HCT116 (cell line): Measurements from ENCODE around the gene COG8. TPM values are rescaled to one million over a fixed set of nuclear protein-coding genes. Genes with fewer than 3 reads are reported as not detected.

Experiments
- ATAC-seq: fragments of 200-7000 bp; cut with Tn5 transposase; 2 replicates; pipeline ENCODE4 v1.9.1; 2020; ENCODE audit warnings: mild to moderate bottlenecking, moderate library complexity
- BruUV-seq: library from RNA; stranded (reverse); fragments of 400-500 nt; replicated peaks from 2 replicates; lab custom pipeline; 2021; lab: Mats Ljungman, UMichigan
- CTCF ChIA-PET: fragments of 300-600 bp; sonication (Branson Sonifier 250); formaldehyde crosslinking; loops from one replicate; lab custom pipeline; 2021; ENCODE audit warnings: antibody characterized with exemption; lab: Charles Lee
- POLR2A ChIA-PET: fragments of 300-600, 350-600 bp; sonication (Branson Sonifier 250); formaldehyde crosslinking; loops from one replicate; lab custom pipeline; 2021; ENCODE audit warnings: antibody characterized with exemption; lab: Charles Lee
- RAD21 ChIA-PET, 2 experiments: fragments of 300-600 bp; sonication (Branson Sonifier 250); formaldehyde crosslinking; loops; one replicate each; lab custom pipeline; 2023; ENCODE audit warnings: low total read pairs in 2 of 2; ENCODE audit not compliant: uncharacterized antibody in 2 of 2, unreplicated experiment in 2 of 2, low non-redundant PET in 1 of 2; lab: Charles Lee
- DNase-seq: peaks from one replicate; pipeline ENCODE4 v3.0.0-alpha.2; 2010; ENCODE audit warnings: low read depth, low spot score
- H2AFZ ChIP-seq: fragments of 200-600 bp; shearing (Covaris generic), sonication (generic); 2 replicates; pipeline ENCODE4 v1.6.1; 2017; ENCODE audit warnings: low read depth, mixed run types, mixed read lengths, antibody characterized with exemption, low read length; ENCODE audit not compliant: poor library complexity, severe bottlenecking
- H3K27ac ChIP-seq: 2 replicates; pipeline ENCODE4 v1.5.1; 2012; ENCODE audit warnings: low read depth, low read length
- H3K27me3 ChIP-seq: fragments of 200-600 bp; sonication (generic); 2 replicates; pipeline ENCODE4 v1.6.1; 2016; ENCODE audit warnings: mixed run types, low read length, mixed read lengths; ENCODE audit not compliant: insufficient read depth
- H3K36me3 ChIP-seq, 2 experiments: fragments of 200-500 bp in 1 of 2; fragments of 200-600 bp in 1 of 2; sonication (Bioruptor generic) in 1 of 2; sonication (generic) in 1 of 2; 2 replicates each; pipeline versions ENCODE4 v1.5.1 to v1.6.1; 2014 to 2016; ENCODE audit warnings: low read length in 2 of 2, inconsistent platforms in 1 of 2, mixed read lengths in 1 of 2, mixed run types in 1 of 2; ENCODE audit not compliant: insufficient read depth in 2 of 2, control insufficient read depth in 1 of 2
- H3K4me1 ChIP-seq, 2 experiments: fragments of 200-600 bp in 1 of 2; sonication (generic) in 1 of 2; 2 replicates each; pipeline versions ENCODE4 v1.5.1 to v1.6.1; 2012 to 2017; ENCODE audit warnings: low read length in 2 of 2, inconsistent platforms in 1 of 2, mild to moderate bottlenecking in 1 of 2, mixed read lengths in 1 of 2, mixed run types in 1 of 2, moderate library complexity in 1 of 2; ENCODE audit not compliant: insufficient read depth in 2 of 2, control insufficient read depth in 1 of 2
- H3K4me2 ChIP-seq: fragments of 200-600 bp; sonication (generic); 2 replicates; pipeline ENCODE4 v1.6.1; 2017; ENCODE audit warnings: mixed run types, low read length, mixed read lengths
- H3K4me3 ChIP-seq, 2 experiments: fragments of 200-600 bp in 1 of 2; sonication (generic) in 1 of 2; replicated peaks in 1 of 2; 2 replicates each; pipeline ENCODE4 v1.5.1; 2011 to 2016; ENCODE audit warnings: low read length in 2 of 2, control low read depth in 1 of 2, low read depth in 1 of 2, mild to moderate bottlenecking in 1 of 2, mixed read lengths in 1 of 2, mixed run types in 1 of 2
- H3K79me2 ChIP-seq: fragments of 200-600 bp; sonication (generic); 2 replicates; pipeline ENCODE4 v1.6.1; 2017; ENCODE audit warnings: mild to moderate bottlenecking, mixed run types, low read length, moderate library complexity, mixed read lengths; ENCODE audit not compliant: insufficient read depth
- H3K9ac ChIP-seq: fragments of 200-600 bp; sonication (generic); 2 replicates; pipeline ENCODE4 v1.6.1; 2016; ENCODE audit warnings: low read length, mixed read lengths
- H3K9me2 ChIP-seq: fragments of 200-600 bp; sonication (generic), shearing (Covaris generic); 2 replicates; pipeline ENCODE4 v1.6.1; 2017; ENCODE audit warnings: mixed run types, mild to moderate bottlenecking, moderate library complexity; ENCODE audit not compliant: insufficient read depth
- H3K9me3 ChIP-seq, 2 experiments: fragments of 200-500 bp in 1 of 2; fragments of 200-600 bp in 1 of 2; sonication (Bioruptor generic) in 1 of 2; sonication (generic) in 1 of 2; 2 replicates each; pipeline ENCODE4 v1.6.1; 2014 to 2017; ENCODE audit warnings: low read length in 2 of 2, mixed read lengths in 2 of 2, inconsistent platforms in 1 of 2, low read depth in 1 of 2, mild to moderate bottlenecking in 1 of 2, mixed run types in 1 of 2, moderate library complexity in 1 of 2; ENCODE audit not compliant: control insufficient read depth in 1 of 2, insufficient read depth in 1 of 2
- H4K20me1 ChIP-seq: fragments of 200-600 bp; sonication (generic), shearing (Covaris generic); 2 replicates; pipeline ENCODE4 v1.6.1; 2017; ENCODE audit warnings: mixed run types, mild to moderate bottlenecking, moderate library complexity; ENCODE audit not compliant: insufficient read depth
- CBX3 ChIP-seq: IDR thresholded peaks from 2 replicates; pipeline ENCODE4 v1.6.1; 2012; ENCODE audit warnings: low read depth
- CEBPB ChIP-seq: IDR thresholded peaks from 2 replicates; pipeline ENCODE4 v1.6.1; 2012; ENCODE audit warnings: low read depth
- EZH2phosphoT487 ChIP-seq: fragments of 200-600 bp; IDR thresholded peaks from 2 replicates; pipeline ENCODE4 v1.6.1; 2018; ENCODE audit warnings: antibody characterized with exemption, borderline replicate concordance
- JUND ChIP-seq: IDR thresholded peaks from 2 replicates; pipeline ENCODE4 v1.6.1; 2012
- POLR2AphosphoS5 ChIP-seq: IDR thresholded peaks from 2 replicates; pipeline ENCODE4 v1.6.1; 2011; ENCODE audit warnings: mild to moderate bottlenecking, low read depth, low read length, moderate library complexity
- RAD21 ChIP-seq: IDR thresholded peaks from 2 replicates; pipeline ENCODE4 v1.6.1; 2012; ENCODE audit warnings: low read depth, mild to moderate bottlenecking
- SP1 ChIP-seq: IDR thresholded peaks from 2 replicates; pipeline ENCODE4 v1.6.1; 2012; ENCODE audit warnings: low read depth
- TCF7L2 ChIP-seq: IDR thresholded peaks from 2 replicates; pipeline ENCODE4 v1.7.0; 2011; ENCODE audit warnings: borderline replicate concordance, inconsistent platforms; ENCODE audit not compliant: insufficient read depth, insufficient read length; ENCODE audit errors: extremely low read depth
- ZFX ChIP-seq: fragments of 450-650 bp; IDR thresholded peaks from 2 replicates; pipeline ENCODE4 v1.6.1; 2017
- intact Hi-C: fragments of 100-400 bp; cut with micrococcal nuclease; formaldehyde crosslinking; loops from 2 replicates; pipeline ENCODE4 v1.10.0; 2022
- total RNA-seq: library from RNA; stranded (reverse); gene quantifications from one replicate; pipeline ENCODE4 v1.2.1, GENCODE V29; 2021; ENCODE audit not compliant: unreplicated experiment
- TF ChIP-seq, protein P1 (sequence below): IDR thresholded peaks from 2 replicates; pipeline ENCODE4 v1.6.1; 2012
- TF ChIP-seq, protein P2 (sequence below), 3 experiments: fragments of 200-600 bp in 1 of 3; sonication (generic) in 1 of 3; IDR thresholded peaks in 2 of 3; conservative IDR thresholded peaks in 1 of 3; 2 replicates each; pipeline ENCODE4 v1.5.1; 2012 to 2017; ENCODE audit warnings: low read depth in 2 of 3, low read length in 2 of 3, antibody characterized with exemption in 1 of 3, borderline replicate concordance in 1 of 3, control low read depth in 1 of 3, mild to moderate bottlenecking in 1 of 3, mixed read lengths in 1 of 3, mixed run types in 1 of 3, moderate library complexity in 1 of 3; ENCODE audit not compliant: insufficient read depth in 1 of 3
- TF ChIP-seq, protein P3 (sequence below): IDR thresholded peaks from 2 replicates; pipeline ENCODE4 v1.6.1; 2012; ENCODE audit warnings: low read depth

COG8 gene
- total RNA-seq, 1 experiment from 2014 or later = 50.3 TPM

DNA sequence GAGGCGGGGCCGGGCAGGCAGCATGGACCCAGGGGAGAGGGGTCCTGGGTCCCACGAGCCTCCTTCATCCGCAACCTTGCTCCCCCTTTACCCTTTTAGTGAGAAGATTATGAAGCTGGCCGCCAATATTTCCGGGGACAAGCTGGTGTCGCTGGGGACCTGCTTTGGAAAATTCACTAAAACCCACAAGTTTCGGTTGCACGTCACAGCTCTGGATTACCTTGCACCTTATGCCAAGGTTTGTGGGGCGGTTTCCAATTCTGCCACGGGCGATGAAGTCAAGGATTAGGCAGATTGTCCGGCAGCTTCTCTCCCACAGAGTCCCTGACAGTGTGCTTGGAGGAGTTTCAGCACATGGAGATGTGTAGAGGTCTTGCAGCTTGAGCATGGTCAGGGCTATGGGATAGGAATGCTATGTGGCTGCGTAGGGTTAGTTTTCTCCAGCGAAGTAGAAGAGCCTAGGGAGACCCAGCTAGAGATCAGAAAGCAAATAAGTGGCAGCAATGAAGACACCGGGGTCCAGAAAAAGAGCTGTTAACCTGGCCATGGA is 806 bp upstream of the COG8 start:
- no peak for DNase-seq
- peaks cover 13 to 39% of the 10 kb centered on the region in 2 experiments; a peak in 3 of 4 replicates for H3K36me3 ChIP-seq
- H3K27me3 ChIP-seq = no peaks in the 10 kb centered on the region
- no peak for TF ChIP-seq ZFX
- no peak for TF ChIP-seq CBX3
- H3K27ac ChIP-seq = peak overlapping the region; percentile 90
- no peaks in the 10 kb centered on the region; the same call in 1 of the 2 replicates for H4K20me1 ChIP-seq
- intact Hi-C loops = no loop called here
- H3K79me2 ChIP-seq = peaks cover 69% of the 10 kb centered on the region
- H3K4me2 ChIP-seq = peak overlapping the region; percentile 91
- no peak overlapping the region for H2AFZ ChIP-seq
- peak overlapping the region; percentile 96 for H3K9ac ChIP-seq
- H3K4me1 ChIP-seq = peaks cover 11 to 29% of the 10 kb centered on the region in 2 experiments
- no peak for ATAC-seq
- peak overlapping the region; percentile 71 to 94 for H3K4me3 ChIP-seq
- ChIA-PET CTCF (no interaction called here), POLR2A (interaction anchor here (1.3 kb wide), 1 partner anchor 10 kb away, joined by 3 read pairs; the partner anchor contains the start of gene PDF), RAD21 (interaction anchor here in 1 of 2 experiments (0.6 kb wide), 1 partner anchor 12 kb away, joined by 3 read pairs; no protein-coding TSS in a partner anchor)
- TSS peak; percentile 75 for BruUV-seq
- H3K9me3 ChIP-seq = no peaks in the 10 kb centered on the region
- no peaks in the 10 kb centered on the region for H3K9me2 ChIP-seq

DNA sequence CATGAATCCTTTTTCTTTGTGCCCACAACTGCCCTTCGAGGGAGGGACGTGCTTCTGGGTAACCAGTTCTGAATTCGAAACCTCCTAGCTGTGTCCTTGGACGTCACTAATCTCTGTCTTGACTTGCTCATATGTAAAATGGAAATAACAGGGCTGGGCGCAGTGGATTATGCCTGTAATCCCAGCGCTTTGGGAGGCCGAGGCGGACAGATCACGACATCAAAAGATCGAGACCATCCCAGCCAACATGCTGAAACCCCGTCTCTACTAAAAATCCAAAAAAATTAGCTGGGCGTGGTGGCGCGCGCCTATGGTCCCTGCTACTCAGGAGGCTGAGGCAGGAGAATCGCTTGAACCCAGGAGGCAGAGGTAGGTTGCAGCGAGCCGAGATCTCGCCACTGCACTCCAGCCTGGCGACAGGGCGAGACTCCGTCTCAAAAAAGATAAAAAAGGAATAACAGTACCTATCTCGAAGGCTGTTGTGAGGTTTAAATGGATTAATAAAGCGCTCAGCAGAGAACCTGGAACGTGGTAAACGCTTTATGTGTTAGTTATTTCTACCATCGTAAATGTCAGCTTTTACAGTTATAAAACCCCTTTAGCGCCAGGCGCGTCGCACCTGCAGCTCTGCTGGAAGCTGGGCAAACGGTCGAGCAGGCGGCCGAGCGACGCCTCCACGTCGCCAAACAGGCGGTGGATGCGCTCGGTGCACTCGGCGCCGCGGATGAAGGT is 641 bp downstream of the COG8 start:
- CTCF ChIA-PET = no interaction called here
- Histone ChIP-seq H3K4me1 (peaks cover 11 to 27% of the 10 kb centered on the region in 2 experiments), H3K4me2 (peak overlapping the region; percentile 91), H3K4me3 (peak overlapping the region; percentile 71 to 94), H3K9ac (peak overlapping the region; percentile 96), H3K9me3 (no peaks in the 10 kb centered on the region), H3K79me2 (peaks cover 68% of the 10 kb centered on the region), H3K27me3 (no peaks in the 10 kb centered on the region), H2AFZ (no peak overlapping the region), H3K27ac (peak overlapping the region; percentile 90), H3K9me2 (no peaks in the 10 kb centered on the region), H4K20me1 (no peaks in the 10 kb centered on the region; the same call in 1 of the 2 replicates), H3K36me3 (peaks cover 18 to 48% of the 10 kb centered on the region in 2 experiments; a peak in 3 of 4 replicates)
- DNase-seq (no peak), ATAC-seq (no peak)
- RAD21 ChIA-PET = no interaction called here
- BruUV-seq = no TSS peak
- intact Hi-C loops = no loop called here
- POLR2A ChIA-PET = interaction anchor here (0.6 kb wide), 2 partner anchors 42 to 188 kb away, joined by 3 read pairs; no protein-coding TSS in a partner anchor
- no peak for TF ChIP-seq EZH2phosphoT487
- TF ChIP-seq POLR2AphosphoS5 = no peak
- TF ChIP-seq CBX3 = no peak
- no peak for TF ChIP-seq RAD21
- no peak for TF ChIP-seq ZFX
- no peak for TF ChIP-seq SP1
- no peak for TF ChIP-seq TCF7L2
- TF ChIP-seq, protein P1, sequence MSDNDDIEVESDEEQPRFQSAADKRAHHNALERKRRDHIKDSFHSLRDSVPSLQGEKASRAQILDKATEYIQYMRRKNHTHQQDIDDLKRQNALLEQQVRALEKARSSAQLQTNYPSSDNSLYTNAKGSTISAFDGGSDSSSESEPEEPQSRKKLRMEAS = no peak
- TF ChIP-seq, protein P2, sequence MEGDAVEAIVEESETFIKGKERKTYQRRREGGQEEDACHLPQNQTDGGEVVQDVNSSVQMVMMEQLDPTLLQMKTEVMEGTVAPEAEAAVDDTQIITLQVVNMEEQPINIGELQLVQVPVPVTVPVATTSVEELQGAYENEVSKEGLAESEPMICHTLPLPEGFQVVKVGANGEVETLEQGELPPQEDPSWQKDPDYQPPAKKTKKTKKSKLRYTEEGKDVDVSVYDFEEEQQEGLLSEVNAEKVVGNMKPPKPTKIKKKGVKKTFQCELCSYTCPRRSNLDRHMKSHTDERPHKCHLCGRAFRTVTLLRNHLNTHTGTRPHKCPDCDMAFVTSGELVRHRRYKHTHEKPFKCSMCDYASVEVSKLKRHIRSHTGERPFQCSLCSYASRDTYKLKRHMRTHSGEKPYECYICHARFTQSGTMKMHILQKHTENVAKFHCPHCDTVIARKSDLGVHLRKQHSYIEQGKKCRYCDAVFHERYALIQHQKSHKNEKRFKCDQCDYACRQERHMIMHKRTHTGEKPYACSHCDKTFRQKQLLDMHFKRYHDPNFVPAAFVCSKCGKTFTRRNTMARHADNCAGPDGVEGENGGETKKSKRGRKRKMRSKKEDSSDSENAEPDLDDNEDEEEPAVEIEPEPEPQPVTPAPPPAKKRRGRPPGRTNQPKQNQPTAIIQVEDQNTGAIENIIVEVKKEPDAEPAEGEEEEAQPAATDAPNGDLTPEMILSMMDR (IDR thresholded peaks at IDR 0.05 in 2 of 3, conservative IDR thresholded peaks at IDR 0.05 in 1 of 3; ENCODE audit: borderline replicate concordance in 1 of 3, insufficient read depth in 1 of 3, low read depth in 2 of 3, low read length in 2 of 3) = no peak
- TF ChIP-seq, protein P3, sequence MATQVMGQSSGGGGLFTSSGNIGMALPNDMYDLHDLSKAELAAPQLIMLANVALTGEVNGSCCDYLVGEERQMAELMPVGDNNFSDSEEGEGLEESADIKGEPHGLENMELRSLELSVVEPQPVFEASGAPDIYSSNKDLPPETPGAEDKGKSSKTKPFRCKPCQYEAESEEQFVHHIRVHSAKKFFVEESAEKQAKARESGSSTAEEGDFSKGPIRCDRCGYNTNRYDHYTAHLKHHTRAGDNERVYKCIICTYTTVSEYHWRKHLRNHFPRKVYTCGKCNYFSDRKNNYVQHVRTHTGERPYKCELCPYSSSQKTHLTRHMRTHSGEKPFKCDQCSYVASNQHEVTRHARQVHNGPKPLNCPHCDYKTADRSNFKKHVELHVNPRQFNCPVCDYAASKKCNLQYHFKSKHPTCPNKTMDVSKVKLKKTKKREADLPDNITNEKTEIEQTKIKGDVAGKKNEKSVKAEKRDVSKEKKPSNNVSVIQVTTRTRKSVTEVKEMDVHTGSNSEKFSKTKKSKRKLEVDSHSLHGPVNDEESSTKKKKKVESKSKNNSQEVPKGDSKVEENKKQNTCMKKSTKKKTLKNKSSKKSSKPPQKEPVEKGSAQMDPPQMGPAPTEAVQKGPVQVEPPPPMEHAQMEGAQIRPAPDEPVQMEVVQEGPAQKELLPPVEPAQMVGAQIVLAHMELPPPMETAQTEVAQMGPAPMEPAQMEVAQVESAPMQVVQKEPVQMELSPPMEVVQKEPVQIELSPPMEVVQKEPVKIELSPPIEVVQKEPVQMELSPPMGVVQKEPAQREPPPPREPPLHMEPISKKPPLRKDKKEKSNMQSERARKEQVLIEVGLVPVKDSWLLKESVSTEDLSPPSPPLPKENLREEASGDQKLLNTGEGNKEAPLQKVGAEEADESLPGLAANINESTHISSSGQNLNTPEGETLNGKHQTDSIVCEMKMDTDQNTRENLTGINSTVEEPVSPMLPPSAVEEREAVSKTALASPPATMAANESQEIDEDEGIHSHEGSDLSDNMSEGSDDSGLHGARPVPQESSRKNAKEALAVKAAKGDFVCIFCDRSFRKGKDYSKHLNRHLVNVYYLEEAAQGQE = no peak
- TF ChIP-seq JUND = no peak
- no peak for TF ChIP-seq CEBPB
